GM18507 (cell line): Measurements from ENCODE around the gene SPTSSA.
A peak's percentile ranks its signal among the peaks of the same experiment; 100 is the strongest.

Experiments used
- DNase-seq: peaks from one replicate; pipeline ENCODE4 v3.0.0; 2011; ENCODE audit warnings: low read depth; ENCODE audit not compliant: insufficient read length; ENCODE audit errors: extremely low spot score
- FAIRE-seq: peaks from 2 replicates; lab custom pipeline; 2011; peaks lifted over from hg19 to GRCh38; lab: Jason Lieb, UNC

SPTSSA gene

GRCh38 chr14:34475163-34475562 is 13.1 kb upstream of the SPTSSA start:
- DNase-seq (no peak), FAIRE-seq (no peak)

- no peak for DNase-seq
- FAIRE-seq, result no peak
Observed at GRCh38 chr14:34474187-34474679, 12.2 kb upstream of the SPTSSA start.

- FAIRE-seq, result no peak
- no peak for DNase-seq
Observed at GRCh38 chr14:34472706-34473279, 10.8 kb upstream of the SPTSSA start.

GRCh38 chr14:34470319-34470718 is 8.3 kb upstream of the SPTSSA start:
- FAIRE-seq (no peak), DNase-seq (no peak)

- no peak for FAIRE-seq
- no peak for DNase-seq
Observed at GRCh38 chr14:34466691-34467090, 4.7 kb upstream of the SPTSSA start.

- DNase-seq (no peak), FAIRE-seq (no peak)
Observed at GRCh38 chr14:34465069-34465859, 3.2 kb upstream of the SPTSSA start.

GRCh38 chr14:34463598-34463961 is 1.5 kb upstream of the SPTSSA start:
- FAIRE-seq (no peak), DNase-seq (no peak)

GRCh38 chr14:34461334-34462131 is 507 bp downstream of the SPTSSA start:
- DNase-seq, result no peak
- peak; percentile 15 for FAIRE-seq

GRCh38 chr14:34460841-34461240 is 1.2 kb downstream of the SPTSSA start:
- no peak for FAIRE-seq
- DNase-seq, result no peak

GRCh38 chr14:34460295-34460694 is 1.7 kb downstream of the SPTSSA start:
- DNase-seq (no peak), FAIRE-seq (no peak)

- DNase-seq (no peak), FAIRE-seq (no peak)
Observed at GRCh38 chr14:34457186-34457585, 4.9 kb downstream of the SPTSSA start.

- no peak for FAIRE-seq
- DNase-seq, result no peak
Observed at GRCh38 chr14:34453226-34453625, 8.8 kb downstream of the SPTSSA start.

- FAIRE-seq (no peak), DNase-seq (no peak)
Observed at GRCh38 chr14:34452258-34452822, 9.7 kb downstream of the SPTSSA start.

- no peak for DNase-seq
- FAIRE-seq, result no peak
Observed at GRCh38 chr14:34450958-34451357, 11.1 kb downstream of the SPTSSA start.

- FAIRE-seq (no peak), DNase-seq (no peak)
Observed at GRCh38 chr14:34450542-34450915, 11.5 kb downstream of the SPTSSA start.

GRCh38 chr14:34449819-34450541 is 12.1 kb downstream of the SPTSSA start:
- FAIRE-seq (no peak), DNase-seq (no peak)

GRCh38 chr14:34439090-34439489 is 22.9 kb downstream of the SPTSSA start:
- FAIRE-seq, result no peak

GRCh38 chr14:34438438-34438837 is 23.6 kb downstream of the SPTSSA start:
- FAIRE-seq, result no peak

More at GRCh38 chr14:34439090-34439489, 22.9 kb downstream of the SPTSSA start:
- no peak for DNase-seq

GRCh38 chr14:34437729-34438080 is 24.3 kb downstream of the SPTSSA start:
- no peak for FAIRE-seq
- no peak for DNase-seq

More at GRCh38 chr14:34438438-34438837, 23.6 kb downstream of the SPTSSA start:
- no peak for DNase-seq
